GM18951 (cell line): ENCODE measurements around the gene PRKACB.
"Not testable (repeated sequence)": the region's sequence is repeated elsewhere in the genome, so short reads cannot be mapped to it uniquely, and the experiment has no call there.

Experiments
- POLR2A ChIP-seq: IDR thresholded peaks from 4 replicates; pipeline ENCODE4 v1.6.1; 2011; ENCODE audit warnings: mild to moderate bottlenecking; ENCODE audit not compliant: insufficient read length, insufficient read depth; ENCODE audit errors: extremely low read depth
- in situ Hi-C: fragments of 300-500 bp; cut with MboI; formaldehyde crosslinking; loops from one replicate; pipeline ENCODE4 v1.12.0; 2022; ENCODE audit warnings: low sequenced_read_pairs, mixed read lengths, inconsistent platforms; ENCODE audit not compliant: unreplicated experiment

Gene PRKACB

GRCh38 chr1:84223751-84224432, 79.8 kb downstream of the PRKACB start:
- no peak for TF ChIP-seq POLR2A
- in situ Hi-C loops: no loop called here

DNA sequence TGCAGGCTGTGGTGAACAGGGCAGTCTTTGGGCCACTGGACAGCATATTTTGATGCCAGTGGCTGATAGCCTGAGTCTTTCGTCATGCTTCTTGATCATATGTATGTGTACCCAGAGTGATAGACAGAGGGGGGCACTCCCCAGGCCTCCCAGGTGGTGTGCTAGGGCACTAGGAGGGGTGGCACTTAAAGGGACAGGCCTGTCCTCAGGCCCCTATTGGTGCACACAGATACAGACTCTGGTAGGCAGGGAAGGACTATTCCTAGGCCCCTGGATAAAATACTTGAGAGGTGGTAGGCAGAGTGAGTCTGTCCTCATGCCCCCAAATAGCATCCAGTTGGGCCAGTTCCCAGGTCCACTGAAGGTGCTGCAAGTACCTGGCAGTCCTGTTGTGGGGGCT, 80.8 kb downstream of the PRKACB start:
- TF ChIP-seq POLR2A: no peak
- in situ Hi-C loops: no loop called here

- in situ Hi-C loops: no loop called here
- TF ChIP-seq POLR2A: no peak
Measured at GRCh38 chr1:84225646-84226045, 81.6 kb downstream of the PRKACB start.

- in situ Hi-C loops: not testable (repeated sequence)
Measured at GRCh38 chr1:84232676-84233075, 88.6 kb downstream of the PRKACB start.

DNA sequence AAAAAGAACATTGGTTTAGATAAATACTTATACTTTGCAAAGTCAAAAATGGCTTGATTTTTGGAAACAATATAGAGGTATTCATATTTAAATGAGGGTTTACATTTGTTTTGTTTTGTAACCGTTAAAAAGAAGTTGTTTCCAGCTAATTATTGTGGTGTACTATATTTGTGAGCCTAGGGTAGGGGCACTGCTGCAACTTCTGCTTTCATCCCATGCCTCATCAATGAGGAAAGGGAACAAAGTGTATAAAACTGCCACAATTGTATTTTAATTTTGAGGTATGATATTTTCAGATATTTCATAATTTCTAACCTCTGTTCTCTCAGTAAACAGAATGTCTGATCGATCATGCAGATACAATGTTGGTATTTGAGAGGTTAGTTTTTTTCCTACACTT, 92.2 kb downstream of the PRKACB start:
- no peak for TF ChIP-seq POLR2A
- in situ Hi-C loops: no loop called here

DNA sequence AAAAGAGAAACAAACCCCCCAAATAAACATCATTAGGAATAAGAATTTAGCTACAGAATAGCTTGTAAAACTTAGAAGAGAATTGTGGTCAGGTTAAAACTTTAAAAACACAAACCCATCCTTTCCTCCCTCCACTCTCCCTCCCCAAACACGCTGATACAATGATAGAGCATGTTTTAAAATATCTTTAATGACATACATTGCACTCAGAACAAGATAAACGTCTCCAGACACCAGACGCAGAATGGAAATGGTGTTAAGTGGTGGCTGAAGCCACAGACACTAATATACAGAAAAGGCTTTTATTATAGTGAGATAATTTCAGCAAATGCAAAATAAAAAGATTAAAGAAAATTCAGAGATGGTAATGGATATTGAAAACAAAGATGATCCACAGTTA, 98.6 kb downstream of the PRKACB start:
- TF ChIP-seq POLR2A: no peak
- in situ Hi-C loops: no loop called here

GRCh38 chr1:84245563-84245962, 101.5 kb downstream of the PRKACB start:
- no peak for TF ChIP-seq POLR2A

DNA sequence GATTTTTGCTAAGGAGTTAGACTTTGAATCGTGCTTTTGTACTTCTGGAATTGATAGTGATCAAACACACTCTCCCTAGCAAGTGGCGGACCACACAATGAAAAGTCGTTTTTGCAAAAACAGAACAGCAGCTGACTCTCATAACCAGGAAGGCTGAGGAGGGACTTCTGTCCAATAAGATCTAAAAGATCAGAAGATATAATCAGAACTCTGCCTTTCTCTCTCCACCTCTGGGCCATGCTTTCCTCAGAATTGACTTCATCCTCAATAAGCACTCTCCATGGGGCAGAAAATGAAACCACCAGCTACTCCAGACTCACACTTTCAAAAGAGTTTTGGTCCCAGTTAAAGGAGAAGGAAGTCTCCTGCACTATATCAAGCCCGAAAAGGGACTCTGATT, 102.1 kb downstream of the PRKACB start:
- no peak for TF ChIP-seq POLR2A
- in situ Hi-C loops: no loop called here

More at GRCh38 chr1:84245563-84245962, 101.5 kb downstream of the PRKACB start:
- in situ Hi-C loops: no loop called here

GRCh38 chr1:84247425-84248220, 103.6 kb downstream of the PRKACB start:
- in situ Hi-C loops: no loop called here
- TF ChIP-seq POLR2A: no peak

DNA sequence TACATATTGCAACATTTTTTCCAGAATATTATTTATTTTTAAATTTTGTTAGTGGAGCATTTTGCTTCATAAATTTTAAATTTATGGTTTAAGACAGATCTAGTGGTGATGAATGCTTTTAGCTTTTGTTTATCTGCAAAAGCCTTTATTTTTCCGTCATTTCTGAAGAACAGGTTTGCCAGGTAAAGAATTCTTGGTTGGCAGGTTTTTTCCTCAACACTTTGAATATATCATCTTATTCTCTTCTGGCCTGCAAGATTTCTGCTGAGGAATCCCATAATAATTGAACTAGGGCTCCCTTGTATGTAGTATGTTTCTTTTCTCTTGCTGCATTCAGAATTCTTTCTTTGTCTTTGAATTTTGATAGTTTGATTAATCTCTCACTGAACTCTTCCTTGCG, 106.6 kb downstream of the PRKACB start:
- TF ChIP-seq POLR2A: no peak
- in situ Hi-C loops: no loop called here

DNA sequence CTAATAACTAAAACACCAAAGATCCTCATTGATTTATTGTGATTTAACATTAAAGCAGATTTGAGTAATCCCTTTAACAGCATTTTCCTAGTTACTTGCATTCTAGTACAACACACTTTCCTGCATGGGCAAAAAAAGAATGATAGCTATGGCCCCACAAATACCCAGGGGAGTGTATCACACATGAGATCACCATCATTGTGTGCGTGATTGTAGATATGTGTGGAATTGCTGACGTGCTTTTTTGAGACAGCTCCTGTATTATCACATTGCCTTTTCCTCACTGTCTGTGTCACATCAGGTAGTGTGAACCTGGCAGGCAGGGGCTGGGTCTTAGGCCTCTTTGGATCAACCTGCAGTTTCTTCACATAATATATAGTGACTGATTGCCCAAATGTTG, 109.0 kb downstream of the PRKACB start:
- TF ChIP-seq POLR2A: no peak
- in situ Hi-C loops: no loop called here

GRCh38 chr1:84253891-84254290, 109.8 kb downstream of the PRKACB start:
- in situ Hi-C loops: no loop called here
- no peak for TF ChIP-seq POLR2A

- in situ Hi-C loops: no loop called here
- no peak for TF ChIP-seq POLR2A
Measured at GRCh38 chr1:84254703-84255238, 110.7 kb downstream of the PRKACB start.

DNA sequence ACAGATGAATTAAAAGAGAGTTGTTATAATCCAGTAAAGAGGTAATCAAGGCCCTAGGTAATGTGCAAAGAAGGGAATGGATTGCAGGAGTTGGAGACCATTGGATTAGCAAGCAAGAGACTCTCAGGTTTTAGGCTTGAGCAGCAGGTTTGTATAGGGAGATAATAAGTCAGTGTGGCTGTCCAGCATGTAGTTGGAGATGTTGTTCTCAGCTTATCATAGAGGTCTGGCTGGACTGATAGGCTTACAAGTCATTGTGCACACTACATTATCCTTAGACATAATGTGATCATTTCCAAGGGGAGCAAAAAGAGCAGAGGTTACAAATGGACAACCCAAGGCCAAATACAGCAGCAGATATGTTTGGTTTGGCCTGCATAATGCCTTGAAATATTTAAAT, 111.5 kb downstream of the PRKACB start:
- TF ChIP-seq POLR2A: no peak
- in situ Hi-C loops: no loop called here
